Liver (tissue), 9 donors: ENCODE results near the gene ARID3B. TPM values are rescaled to one million over a fixed set of nuclear protein-coding genes. Genes with fewer than 3 reads are reported as not detected.

Experiments used
- DNase-seq: peaks from one replicate; pipeline ENCODE4 v3.0.0-alpha.2; 2017; ENCODE audit warnings: low spot score
- H3K27ac ChIP-seq, 2 donors: one replicate each; pipeline ENCODE4 v1.7.0; 2013; ENCODE audit warnings: inconsistent platforms in 2 of 2, low read length in 2 of 2, control low read depth in 1 of 2, low read depth in 1 of 2, mild to moderate bottlenecking in 1 of 2
- H3K27me3 ChIP-seq, 4 donors: one replicate each; pipeline versions ENCODE4 v1.6.1 to v1.7.0; 2013; ENCODE audit warnings: low read length in 3 of 4, inconsistent platforms in 1 of 4, mild to moderate bottlenecking in 1 of 4, moderate library complexity in 1 of 4; ENCODE audit not compliant: control insufficient read depth in 4 of 4, insufficient read depth in 4 of 4
- H3K36me3 ChIP-seq, 4 donors: one replicate each; pipeline versions ENCODE4 v1.6.1 to v1.7.0; 2013; ENCODE audit warnings: low read length in 3 of 4, mild to moderate bottlenecking in 3 of 4, low read depth in 1 of 4, moderate library complexity in 1 of 4; ENCODE audit not compliant: control insufficient read depth in 4 of 4, insufficient read depth in 3 of 4
- H3K4me1 ChIP-seq, 4 donors: one replicate each; pipeline versions ENCODE4 v1.6.1 to v1.7.0; 2013; ENCODE audit warnings: low read length in 3 of 4, mild to moderate bottlenecking in 3 of 4, moderate library complexity in 1 of 4; ENCODE audit not compliant: control insufficient read depth in 4 of 4, insufficient read depth in 4 of 4
- H3K4me3 ChIP-seq, 3 donors: one replicate each; pipeline versions ENCODE4 v1.6.1 to v1.7.0; 2013; ENCODE audit warnings: low read length in 3 of 3, control low read depth in 1 of 3, low read depth in 1 of 3, mild to moderate bottlenecking in 1 of 3
- H3K9ac ChIP-seq, 2 donors: one replicate each; pipeline ENCODE4 v1.7.0; 2013; ENCODE audit warnings: low read length in 2 of 2, mild to moderate bottlenecking in 2 of 2, moderate library complexity in 2 of 2, control low read depth in 1 of 2, low read depth in 1 of 2
- H3K9me3 ChIP-seq, 4 donors: one replicate each; pipeline versions ENCODE4 v1.6.1 to v1.7.0; 2013; ENCODE audit warnings: low read length in 3 of 4; ENCODE audit not compliant: control insufficient read depth in 4 of 4
- EGR1 ChIP-seq, 2 donors: IDR thresholded peaks; 2 replicates each; pipeline ENCODE4 v1.6.1; 2016 to 2018; ENCODE audit warnings: antibody characterized with exemption in 2 of 2, low read depth in 2 of 2
- FOXA1 ChIP-seq: IDR thresholded peaks from 2 replicates; pipeline ENCODE4 v1.6.1; 2016; ENCODE audit warnings: antibody characterized with exemption
- FOXA2 ChIP-seq: IDR thresholded peaks from 2 replicates; pipeline ENCODE4 v1.6.1; 2016; ENCODE audit warnings: antibody characterized with exemption
- GABPA ChIP-seq, 2 donors: IDR thresholded peaks in 1 of 2; conservative IDR thresholded peaks in 1 of 2; 2 replicates each; pipeline ENCODE4 v1.6.1; 2016; ENCODE audit warnings: antibody characterized with exemption in 2 of 2, mild to moderate bottlenecking in 1 of 2, moderate library complexity in 1 of 2
- HNF4A ChIP-seq, 2 donors: conservative IDR thresholded peaks; 2 replicates each; pipeline ENCODE4 v1.6.1; 2016; ENCODE audit warnings: antibody characterized with exemption in 2 of 2, mild to moderate bottlenecking in 2 of 2
- HNF4G ChIP-seq: IDR thresholded peaks from 2 replicates; pipeline ENCODE4 v1.6.1; 2016; ENCODE audit warnings: antibody characterized with exemption
- NR2F2 ChIP-seq: IDR thresholded peaks from 2 replicates; pipeline ENCODE4 v1.6.1; 2016; ENCODE audit warnings: antibody characterized with exemption
- RAD21 ChIP-seq, 2 donors: IDR thresholded peaks; 2 replicates each; pipeline ENCODE4 v1.6.1; 2016; ENCODE audit warnings: antibody characterized with exemption in 2 of 2, mild to moderate bottlenecking in 2 of 2
- RXRA ChIP-seq, 2 donors: IDR thresholded peaks; 2 replicates each; pipeline ENCODE4 v1.6.1; 2017 to 2018; ENCODE audit warnings: antibody characterized with exemption in 2 of 2, mild to moderate bottlenecking in 1 of 2
- SP1 ChIP-seq: IDR thresholded peaks from 2 replicates; pipeline ENCODE4 v1.6.1; 2018; ENCODE audit warnings: antibody characterized with exemption, mild to moderate bottlenecking
- TAF1 ChIP-seq: conservative IDR thresholded peaks from 2 replicates; pipeline ENCODE4 v1.6.1; 2016; ENCODE audit warnings: antibody characterized with exemption, mild to moderate bottlenecking
- YY1 ChIP-seq: IDR thresholded peaks from 2 replicates; pipeline ENCODE4 v1.6.1; 2016; ENCODE audit warnings: antibody characterized with exemption, mild to moderate bottlenecking
- WGBS: extraction: QIAGEN DNeasy Blood & Tissue Kit; methylation state at CpG from one replicate; pipeline ENCODE4 v1.1.7; 2013; 5-methylcytosine and 5-hydroxymethylcytosine counted together
- polyA plus RNA-seq, 2 donors: library from polyadenylated mRNA; stranded (reverse) in 1 of 2; unstranded in 1 of 2; fragments of 200-250 nt in 1 of 2; fragments of >200 nt in 1 of 2; fragmentation: Nextera tagmentation in 1 of 2; extraction: Ambion mirVana in 1 of 2; gene quantifications; one replicate each; pipeline versions ENCODE4 v1.2.1 to v1.2.3, GENCODE V29; 2013 to 2015
- total RNA-seq, 2 donors: library from RNA; depleted of rRNA; stranded (reverse); fragments of >200 nt; gene quantifications; one replicate each; pipeline ENCODE4 v1.2.3, GENCODE V29; 2014
- TF ChIP-seq, protein P1 (sequence below): IDR thresholded peaks from 2 replicates; pipeline ENCODE4 v1.6.1; 2016; ENCODE audit warnings: antibody characterized with exemption, mild to moderate bottlenecking
- TF ChIP-seq, protein P2 (sequence below): IDR thresholded peaks from 2 replicates; pipeline ENCODE4 v1.6.1; 2016; ENCODE audit warnings: antibody characterized with exemption
- TF ChIP-seq, protein P3 (sequence below): fragments of 150-350 bp; IDR thresholded peaks from 2 replicates; pipeline ENCODE4 v1.5.1; 2017; ENCODE audit warnings: improper control_type of control experiment, low read depth, low read length; ENCODE audit not compliant: missing input control
- TF ChIP-seq, protein P4 (sequence below): IDR thresholded peaks from 2 replicates; pipeline ENCODE4 v1.6.1; 2016; ENCODE audit warnings: antibody characterized with exemption
- donor health status: healthy.
- donor health status: healthy.
- donor health status: healthy.
- donor health status: healthy.
- donor health status: healthy.

ARID3B gene
- total and polyA plus RNA-seq, 4 donors: 1.4 to 6.6 (median 2.7) TPM

DNA sequence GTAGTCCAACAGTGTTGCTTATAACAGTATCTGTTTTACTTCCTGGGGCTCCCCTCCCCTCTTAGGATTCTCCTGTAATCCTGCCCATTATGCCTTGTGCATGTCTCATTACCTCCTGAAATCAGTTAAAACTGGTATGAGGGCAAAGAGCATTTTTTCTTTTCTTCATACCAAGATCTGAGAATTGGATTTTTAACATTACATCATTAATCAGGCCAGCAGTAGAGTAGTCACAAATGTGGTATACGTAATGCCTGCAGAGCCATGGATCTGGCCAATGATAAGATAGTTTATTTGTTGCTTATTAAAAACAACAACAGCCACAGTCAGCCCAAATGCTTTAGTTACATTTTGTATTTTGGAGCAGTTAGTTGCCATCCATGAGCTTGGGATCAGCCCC, 23.2 kb downstream of the ARID3B start:
- 97% methylated on average over 1 of the region's 1 CpG for WGBS
- no peak for DNase-seq
- TF ChIP-seq HNF4G: no peak
- TF ChIP-seq RAD21 (IDR thresholded peaks at IDR 0.05): no peak
- no peak for TF ChIP-seq NR2F2
- TF ChIP-seq, protein P1, sequence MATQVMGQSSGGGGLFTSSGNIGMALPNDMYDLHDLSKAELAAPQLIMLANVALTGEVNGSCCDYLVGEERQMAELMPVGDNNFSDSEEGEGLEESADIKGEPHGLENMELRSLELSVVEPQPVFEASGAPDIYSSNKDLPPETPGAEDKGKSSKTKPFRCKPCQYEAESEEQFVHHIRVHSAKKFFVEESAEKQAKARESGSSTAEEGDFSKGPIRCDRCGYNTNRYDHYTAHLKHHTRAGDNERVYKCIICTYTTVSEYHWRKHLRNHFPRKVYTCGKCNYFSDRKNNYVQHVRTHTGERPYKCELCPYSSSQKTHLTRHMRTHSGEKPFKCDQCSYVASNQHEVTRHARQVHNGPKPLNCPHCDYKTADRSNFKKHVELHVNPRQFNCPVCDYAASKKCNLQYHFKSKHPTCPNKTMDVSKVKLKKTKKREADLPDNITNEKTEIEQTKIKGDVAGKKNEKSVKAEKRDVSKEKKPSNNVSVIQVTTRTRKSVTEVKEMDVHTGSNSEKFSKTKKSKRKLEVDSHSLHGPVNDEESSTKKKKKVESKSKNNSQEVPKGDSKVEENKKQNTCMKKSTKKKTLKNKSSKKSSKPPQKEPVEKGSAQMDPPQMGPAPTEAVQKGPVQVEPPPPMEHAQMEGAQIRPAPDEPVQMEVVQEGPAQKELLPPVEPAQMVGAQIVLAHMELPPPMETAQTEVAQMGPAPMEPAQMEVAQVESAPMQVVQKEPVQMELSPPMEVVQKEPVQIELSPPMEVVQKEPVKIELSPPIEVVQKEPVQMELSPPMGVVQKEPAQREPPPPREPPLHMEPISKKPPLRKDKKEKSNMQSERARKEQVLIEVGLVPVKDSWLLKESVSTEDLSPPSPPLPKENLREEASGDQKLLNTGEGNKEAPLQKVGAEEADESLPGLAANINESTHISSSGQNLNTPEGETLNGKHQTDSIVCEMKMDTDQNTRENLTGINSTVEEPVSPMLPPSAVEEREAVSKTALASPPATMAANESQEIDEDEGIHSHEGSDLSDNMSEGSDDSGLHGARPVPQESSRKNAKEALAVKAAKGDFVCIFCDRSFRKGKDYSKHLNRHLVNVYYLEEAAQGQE: no peak
- TF ChIP-seq FOXA1: no peak

DNA sequence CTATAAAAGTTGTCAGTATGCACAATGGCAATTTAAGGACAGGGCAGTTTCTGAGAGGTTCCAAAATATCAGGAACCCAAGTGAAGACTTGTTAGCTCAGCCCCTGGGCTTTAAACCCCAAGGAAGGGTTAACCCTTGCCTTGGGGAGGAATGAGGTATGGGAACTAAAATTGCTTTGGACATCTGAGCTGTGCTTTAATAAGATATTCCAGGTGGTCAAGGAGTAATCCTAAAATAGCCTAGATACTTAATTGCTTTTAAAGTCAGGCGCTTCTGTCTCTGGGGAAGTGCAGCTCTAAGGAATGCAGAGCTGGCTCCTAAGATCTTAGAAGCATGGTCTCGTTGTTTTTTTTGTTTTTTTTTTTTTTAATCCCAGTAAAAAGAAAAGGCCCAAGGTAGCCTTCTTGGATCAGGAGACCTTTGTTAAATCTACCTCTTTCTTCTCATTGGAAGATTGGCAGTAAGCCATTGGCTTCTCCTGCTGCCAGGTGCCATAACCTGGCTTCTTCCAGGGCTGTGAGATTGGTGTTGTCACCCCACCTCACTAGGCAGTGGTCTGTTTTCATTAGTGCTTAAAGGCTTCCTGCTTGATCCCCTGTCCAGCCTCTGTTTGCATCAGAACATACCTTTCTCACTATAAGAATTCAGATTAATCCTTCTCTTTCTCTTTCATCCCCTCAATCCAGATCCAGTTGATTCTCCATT, 24.5 kb downstream of the ARID3B start:
- no peak for DNase-seq
- Histone ChIP-seq H3K9me3 (no peaks in the 10 kb centered on the region), H3K27me3 (no peaks in the 10 kb centered on the region), H3K9ac (no peak overlapping the region), H3K4me1 (no peaks in the 10 kb centered on the region), H3K36me3 (peaks cover 0 to 4% (median under 1%) of the 10 kb centered on the region in 4 donors), H3K4me3 (no peak overlapping the region), H3K27ac (no peak overlapping the region)
- WGBS: 82% methylated on average over 2 of the region's 2 CpGs
- TF ChIP-seq FOXA1: no peak
- TF ChIP-seq YY1: no peak
- TF ChIP-seq SP1: no peak
- TF ChIP-seq, protein P2, sequence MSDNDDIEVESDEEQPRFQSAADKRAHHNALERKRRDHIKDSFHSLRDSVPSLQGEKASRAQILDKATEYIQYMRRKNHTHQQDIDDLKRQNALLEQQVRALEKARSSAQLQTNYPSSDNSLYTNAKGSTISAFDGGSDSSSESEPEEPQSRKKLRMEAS: no peak
- no peak for TF ChIP-seq HNF4G
- TF ChIP-seq, protein P3, sequence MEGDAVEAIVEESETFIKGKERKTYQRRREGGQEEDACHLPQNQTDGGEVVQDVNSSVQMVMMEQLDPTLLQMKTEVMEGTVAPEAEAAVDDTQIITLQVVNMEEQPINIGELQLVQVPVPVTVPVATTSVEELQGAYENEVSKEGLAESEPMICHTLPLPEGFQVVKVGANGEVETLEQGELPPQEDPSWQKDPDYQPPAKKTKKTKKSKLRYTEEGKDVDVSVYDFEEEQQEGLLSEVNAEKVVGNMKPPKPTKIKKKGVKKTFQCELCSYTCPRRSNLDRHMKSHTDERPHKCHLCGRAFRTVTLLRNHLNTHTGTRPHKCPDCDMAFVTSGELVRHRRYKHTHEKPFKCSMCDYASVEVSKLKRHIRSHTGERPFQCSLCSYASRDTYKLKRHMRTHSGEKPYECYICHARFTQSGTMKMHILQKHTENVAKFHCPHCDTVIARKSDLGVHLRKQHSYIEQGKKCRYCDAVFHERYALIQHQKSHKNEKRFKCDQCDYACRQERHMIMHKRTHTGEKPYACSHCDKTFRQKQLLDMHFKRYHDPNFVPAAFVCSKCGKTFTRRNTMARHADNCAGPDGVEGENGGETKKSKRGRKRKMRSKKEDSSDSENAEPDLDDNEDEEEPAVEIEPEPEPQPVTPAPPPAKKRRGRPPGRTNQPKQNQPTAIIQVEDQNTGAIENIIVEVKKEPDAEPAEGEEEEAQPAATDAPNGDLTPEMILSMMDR: no peak
- TF ChIP-seq, protein P4, sequence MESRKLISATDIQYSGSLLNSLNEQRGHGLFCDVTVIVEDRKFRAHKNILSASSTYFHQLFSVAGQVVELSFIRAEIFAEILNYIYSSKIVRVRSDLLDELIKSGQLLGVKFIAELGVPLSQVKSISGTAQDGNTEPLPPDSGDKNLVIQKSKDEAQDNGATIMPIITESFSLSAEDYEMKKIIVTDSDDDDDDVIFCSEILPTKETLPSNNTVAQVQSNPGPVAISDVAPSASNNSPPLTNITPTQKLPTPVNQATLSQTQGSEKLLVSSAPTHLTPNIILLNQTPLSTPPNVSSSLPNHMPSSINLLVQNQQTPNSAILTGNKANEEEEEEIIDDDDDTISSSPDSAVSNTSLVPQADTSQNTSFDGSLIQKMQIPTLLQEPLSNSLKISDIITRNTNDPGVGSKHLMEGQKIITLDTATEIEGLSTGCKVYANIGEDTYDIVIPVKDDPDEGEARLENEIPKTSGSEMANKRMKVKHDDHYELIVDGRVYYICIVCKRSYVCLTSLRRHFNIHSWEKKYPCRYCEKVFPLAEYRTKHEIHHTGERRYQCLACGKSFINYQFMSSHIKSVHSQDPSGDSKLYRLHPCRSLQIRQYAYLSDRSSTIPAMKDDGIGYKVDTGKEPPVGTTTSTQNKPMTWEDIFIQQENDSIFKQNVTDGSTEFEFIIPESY: no peak
- no peak for TF ChIP-seq RXRA (IDR thresholded peaks at IDR 0.05)
- TF ChIP-seq GABPA (IDR thresholded peaks at IDR 0.05 in 1 of 2, conservative IDR thresholded peaks at IDR 0.05 in 1 of 2): no peak
- no peak for TF ChIP-seq HNF4A (conservative IDR thresholded peaks at IDR 0.05)
- no peak for TF ChIP-seq TAF1
- TF ChIP-seq EGR1 (IDR thresholded peaks at IDR 0.05; ENCODE audit: low read depth in 2 of 2): no peak
- TF ChIP-seq, protein P1: no peak
- TF ChIP-seq FOXA2: no peak
- no peak for TF ChIP-seq NR2F2
- no peak for TF ChIP-seq RAD21 (IDR thresholded peaks at IDR 0.05)

More for the DNA sequence above, 23.2 kb downstream of the ARID3B start:
- Histone ChIP-seq H3K4me1 (no peaks in the 10 kb centered on the region), H3K9me3 (no peaks in the 10 kb centered on the region), H3K27ac (no peak overlapping the region), H3K4me3 (no peak overlapping the region), H3K36me3 (peaks cover 0 to 2% (median under 1%) of the 10 kb centered on the region in 4 donors), H3K27me3 (no peaks in the 10 kb centered on the region), H3K9ac (no peak overlapping the region)
